VCaP (cell line): ENCODE data around the gene SLX9.

Source experiments
- H3K27ac ChIP-seq: fragments of 450-650 bp; 2 replicates; pipeline ENCODE4 v1.5.1; 2017
- CTCF ChIP-seq: fragments of 450-650 bp; conservative IDR thresholded peaks from 2 replicates; pipeline ENCODE4 v1.5.1; 2017; ENCODE audit warnings: mild to moderate bottlenecking, moderate library complexity

Gene SLX9

DNA sequence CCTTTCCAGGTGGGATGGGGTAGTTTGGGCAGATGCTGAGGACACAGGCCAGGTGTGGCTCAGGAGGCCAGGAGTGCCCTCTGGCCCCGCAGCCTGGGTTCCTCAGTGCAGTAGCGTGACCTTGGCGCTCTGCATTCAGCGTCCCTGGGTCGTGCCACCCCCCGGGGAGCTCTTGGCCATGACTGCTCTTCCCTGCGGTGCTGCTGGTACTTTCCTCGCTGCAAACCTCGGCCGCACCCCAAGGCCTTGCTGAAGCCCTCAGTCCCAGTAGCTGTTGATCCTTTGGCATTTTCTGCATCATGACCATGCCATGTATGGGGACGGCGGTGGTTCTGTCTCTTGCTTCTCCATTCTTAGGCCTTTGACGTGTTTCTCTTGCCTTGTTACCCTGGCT, 13.8 kb downstream of the SLX9 start:
- peak overlapping the region; percentile 15; the same call in 1 of the 2 replicates for H3K27ac ChIP-seq
- no peak for TF ChIP-seq CTCF

GRCh38 chr21:44954281-44954771, 14.5 kb downstream of the SLX9 start:
- no peak for TF ChIP-seq CTCF
- H3K27ac ChIP-seq: peak overlapping the region; percentile 15; the same call in 1 of the 2 replicates

GRCh38 chr21:44955141-44955797, 15.4 kb downstream of the SLX9 start:
- H3K27ac ChIP-seq: no peak overlapping the region; the same call in 1 of the 2 replicates

DNA sequence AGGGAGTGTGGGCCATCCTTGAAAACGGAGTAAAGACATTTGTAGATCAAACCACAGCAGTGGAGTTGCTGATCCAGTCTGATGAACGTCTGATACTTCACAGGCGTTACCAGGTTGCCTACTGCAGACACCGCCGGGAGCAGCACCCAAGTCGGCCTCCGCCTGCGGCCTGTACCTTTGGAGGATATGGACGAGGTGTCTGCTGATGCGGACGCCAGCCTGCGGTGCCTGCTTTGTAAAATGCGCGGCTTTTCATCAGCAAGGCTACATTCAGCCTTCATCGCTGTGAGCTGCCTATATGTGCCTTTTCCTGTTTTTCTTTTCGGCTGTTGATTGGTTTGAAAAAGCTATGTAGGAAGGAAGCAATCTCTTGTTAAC, 16.0 kb downstream of the SLX9 start:
- H3K27ac ChIP-seq: no peak overlapping the region
- TF ChIP-seq CTCF: no peak

More at GRCh38 chr21:44955141-44955797, 15.4 kb downstream of the SLX9 start:
- TF ChIP-seq CTCF: no peak

DNA sequence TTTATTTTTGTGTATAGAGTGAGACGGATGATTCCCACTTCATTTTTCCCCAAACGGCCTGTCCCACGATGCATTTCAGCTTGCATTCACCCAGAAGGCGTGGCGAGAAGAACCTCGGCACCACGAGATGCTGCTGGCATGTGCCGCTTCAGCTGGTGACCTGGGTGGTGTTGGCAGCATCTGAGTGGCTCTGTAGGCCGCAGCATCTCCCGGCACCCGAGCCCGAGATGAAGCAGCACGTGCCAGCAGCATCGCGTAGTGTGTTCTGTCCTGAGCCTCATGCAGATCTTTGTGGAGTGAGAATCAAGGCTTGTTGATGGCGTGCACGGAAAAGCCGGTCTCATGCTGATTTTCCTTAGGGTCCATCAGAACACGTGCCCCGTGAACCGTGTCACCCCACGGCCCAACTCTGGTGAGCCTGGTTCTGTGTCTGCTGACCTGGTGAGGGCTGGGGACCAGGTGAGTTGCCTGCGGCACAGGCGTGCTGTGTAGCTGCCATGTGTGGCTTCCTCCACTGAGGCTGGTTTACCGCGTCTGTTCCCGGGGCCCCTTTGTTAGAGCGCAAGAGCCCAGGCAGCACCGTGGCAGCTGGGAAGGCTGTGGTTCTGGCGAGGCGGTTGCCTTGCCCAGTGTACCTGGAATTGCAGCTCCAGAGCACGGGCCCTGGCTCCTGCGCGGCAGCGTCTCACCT, 16.7 kb downstream of the SLX9 start:
- no peak for TF ChIP-seq CTCF
- H3K27ac ChIP-seq: no peak overlapping the region

DNA sequence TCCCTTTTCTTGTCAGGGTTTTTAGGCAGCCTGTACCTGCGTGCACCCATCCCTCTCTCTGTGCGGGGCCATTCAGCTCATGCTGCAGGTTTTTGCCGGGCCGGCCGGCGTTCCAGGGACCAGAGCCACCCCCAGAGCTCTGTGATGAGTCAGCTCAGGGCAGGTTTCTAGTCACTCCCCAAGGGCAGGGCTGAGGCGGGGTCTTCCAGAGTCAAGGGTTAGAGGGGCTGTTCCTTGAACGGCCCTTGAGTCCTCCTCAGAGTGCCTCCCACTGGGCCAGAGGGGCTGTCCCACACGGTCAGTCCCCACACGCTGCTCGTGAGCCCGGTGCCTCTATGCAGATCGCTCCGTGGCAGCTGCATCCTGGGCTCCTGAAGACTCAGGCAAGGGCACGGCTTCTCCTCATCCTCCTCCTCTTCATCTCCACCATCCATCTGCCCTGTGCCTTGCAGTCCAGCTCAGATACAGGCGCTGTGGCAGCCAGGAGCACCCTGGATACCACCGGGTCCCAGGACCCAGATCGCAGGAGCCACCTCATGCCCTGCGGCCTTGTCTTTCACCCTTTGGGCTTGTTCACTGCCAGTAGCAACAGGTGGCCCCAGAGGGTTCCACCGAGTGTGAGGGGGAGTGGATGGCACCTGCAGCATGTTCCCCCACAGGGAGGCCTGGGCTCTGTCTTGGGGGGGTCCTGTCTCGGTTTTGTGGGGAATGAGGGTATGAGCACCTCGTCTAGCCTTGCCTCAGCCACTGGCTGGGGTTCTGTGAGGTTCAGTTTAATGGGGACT, 17.4 kb downstream of the SLX9 start:
- H3K27ac ChIP-seq: peak overlapping the region; percentile 49; the same call in 1 of the 2 replicates
- TF ChIP-seq CTCF: no peak

DNA sequence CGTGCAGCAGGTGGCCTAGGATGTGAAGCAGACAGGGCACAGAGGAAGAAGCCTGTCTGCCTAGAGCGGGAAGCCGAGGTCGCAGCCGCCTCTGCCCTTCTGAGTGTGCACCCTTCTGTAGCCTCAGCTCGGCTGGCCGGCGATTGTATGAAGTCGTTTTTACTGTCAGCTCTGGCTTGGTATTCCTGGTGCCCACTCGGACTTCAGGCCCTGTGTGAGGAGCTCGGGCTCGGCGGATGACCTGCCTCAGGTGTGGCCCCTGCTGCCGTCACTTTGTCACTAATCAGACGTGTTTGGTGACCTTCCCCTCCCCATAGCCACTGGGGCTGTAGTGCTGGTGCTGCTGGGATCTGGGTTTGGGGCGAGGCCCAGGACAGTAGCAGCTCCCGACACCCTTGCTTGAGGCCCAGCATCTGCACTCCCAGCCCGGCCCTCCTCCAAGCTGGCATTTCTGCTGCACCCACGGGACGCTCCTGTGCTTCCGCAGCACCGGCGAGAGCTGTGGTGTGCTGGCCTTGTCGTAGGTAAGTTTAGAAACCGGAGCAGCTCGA, 18.1 kb downstream of the SLX9 start:
- TF ChIP-seq CTCF: no peak
- H3K27ac ChIP-seq: peak overlapping the region; percentile 49; the same call in 1 of the 2 replicates
